Heart right ventricle (tissue), 16 donors: ENCODE results near the gene ATG13. TPM values are rescaled to one million over a fixed set of nuclear protein-coding genes. Genes with fewer than 3 reads are reported as not detected.

Experiments
- ATAC-seq, 8 donors: fragments of 200-7000 bp; cut with Tn5 transposase; one replicate each; pipeline ENCODE4 v1.9.1; 2020; ENCODE audit warnings: mild to moderate bottlenecking in 8 of 8, moderate library complexity in 8 of 8, moderate number of reproducible peaks in 1 of 8
- DNase-seq, 2 donors: peaks; one replicate each; pipeline ENCODE4 v3.0.0-alpha.2; 2020
- H3K27ac ChIP-seq, 10 donors: fragments of 200-600 bp; sonication (generic) in 2 of 10; one replicate each; pipeline versions ENCODE4 v1.5.0 to v1.8.0; 2020 to 2022; ENCODE audit warnings: mild to moderate bottlenecking in 3 of 10
- H3K27me3 ChIP-seq, 7 donors: fragments of 200-600 bp; one replicate each; pipeline ENCODE4 v1.8.0; 2021 to 2022; ENCODE audit warnings: mild to moderate bottlenecking in 2 of 7
- H3K36me3 ChIP-seq, 9 donors: fragments of 200-600 bp; sonication (generic) in 1 of 9; one replicate each; pipeline versions ENCODE4 v1.5.0 to v1.8.0; 2020 to 2022; ENCODE audit warnings: mild to moderate bottlenecking in 2 of 9
- H3K4me1 ChIP-seq, 9 donors: fragments of 200-600 bp; sonication (generic) in 1 of 9; one replicate each; pipeline versions ENCODE4 v1.5.0 to v1.8.0; 2020 to 2022; ENCODE audit warnings: mild to moderate bottlenecking in 4 of 9
- H3K4me3 ChIP-seq, 10 donors: fragments of 200-600 bp; sonication (generic) in 2 of 10; one replicate each; pipeline versions ENCODE4 v1.5.0 to v1.8.0; 2020 to 2022; ENCODE audit warnings: mild to moderate bottlenecking in 7 of 10, moderate library complexity in 2 of 10
- H3K9me3 ChIP-seq, 11 donors: fragments of 200-600 bp in 10 of 11; sonication (generic) in 2 of 11; one replicate each; pipeline versions ENCODE4 v1.5.0 to v1.8.0; 2013 to 2022; ENCODE audit warnings: mild to moderate bottlenecking in 2 of 11, control low read depth in 1 of 11, moderate library complexity in 1 of 11
- CTCF ChIP-seq, 9 donors: fragments of 200-600 bp; sonication (generic) in 2 of 9; IDR thresholded peaks; one replicate each; pipeline versions ENCODE4 v1.5.0 to v1.8.0; 2021 to 2022; ENCODE audit warnings: antibody characterized with exemption in 9 of 9, mild to moderate bottlenecking in 5 of 9, moderate library complexity in 1 of 9
- WGBS, 2 donors: extraction: QIAGEN DNeasy Blood & Tissue Kit; methylation state at CpG; one replicate each; pipeline ENCODE4 v1.1.7; 2013; ENCODE audit warnings: inconsistent platforms in 1 of 2; 5-methylcytosine and 5-hydroxymethylcytosine counted together
- intact Hi-C, 10 donors: fragments of 100-400 bp; cut with DNase I; formaldehyde crosslinking; loops; one replicate each; pipeline versions ENCODE4 v1.11.1 to v1.14.2; 2022
- polyA plus RNA-seq, 2 donors: library from polyadenylated mRNA; stranded (reverse); fragments of 200-250 nt; gene quantifications; one replicate each; pipeline ENCODE4 v1.2.3, GENCODE V29; 2013
- total RNA-seq, 10 donors: library from RNA; stranded (reverse); fragmentation: NEBNext Ultra II Directional in 3 of 10; extraction: Animal tissue kit (Norgen Biotek cat#: 25700) in 3 of 10; gene quantifications; one replicate each; pipeline versions ENCODE4 v1.2.1 to v1.2.4, GENCODE V29; 2021 to 2023
- donor health status: Arrhythmogenic right ventricular cardiomyopathy.
- donor health status: ischemic (EF 13 %, LVEDD 7.1; RV severe dilation, severe dysfunction).
- donor health status: healthy with polysubstance abuse.
- donor health status: DM: no; HTN: yes; CAD: no.
- donor health status: DM: no; HTN: no; CAD: no.
- donor health status: ischemic (EF 25% LVEDD 6.9; RV normal size, moderate dysfunction).
- donor health status: ischemic (EF 25% LVEDD 5.7; RV mildly dilated, moderate dysfunction).
- donor health status: healthy.
- donor health status: DM: yes; HTN: yes; CAD: no.
- donor health status: Ischemic cardiomyopathy.
- donor health status: ischemic (EF 35%, LVEDD 5.7; RV mildly dilated, moderate dysfunction).
- donor health status: nonischemic (EF 11% LVEDD 7.7; RV severe dilation, severe dysfunction).
- donor health status: DM: yes; HTN: yes; CAD: no.
- donor health status: PGD.
- donor health status: ischemic (EF 29% LVEDD 5.4; RV normal size, mild dysfunction).
- donor health status: nonischemic (EF 23%, LVEDD 6.1; RV moderate dilation, normal function).

Gene ATG13
- total and polyA plus RNA-seq, 12 donors, result 25.8 to 50.6 (median 40.8) TPM

GRCh38 chr11:46686886-46687795 lies 69.8 kb downstream of the ATG13 start:
- H3K4me1 ChIP-seq, result peaks cover 8 to 54% (median 37%) of the 10 kb centered on the region in 9 donors
- no peak for TF ChIP-seq CTCF (IDR thresholded peaks at IDR 0.05)
- H3K9me3 ChIP-seq, result no peaks in the 10 kb centered on the region
- H3K4me3 ChIP-seq, result no peak overlapping the region
- intact Hi-C loops, result no loop called here
- H3K27me3 ChIP-seq, result no peaks in the 10 kb centered on the region
- ATAC-seq (peak in 7 of 8 donors; percentile 8 to 68 (median 28)), DNase-seq (no peak)
- peaks cover 0 to 99% (median 27%) of the 10 kb centered on the region in 9 donors for H3K36me3 ChIP-seq
- peak overlapping the region; percentile 9 to 86 (median 74) for H3K27ac ChIP-seq
- WGBS, 2 donors, result 59 to 60% methylated on average over 15 of the region's 15 CpGs

GRCh38 chr11:46690702-46691101 lies 73.3 kb downstream of the ATG13 start:
- ATAC-seq (no peak), DNase-seq (no peak)
- Histone ChIP-seq H3K4me3 (no peak overlapping the region), H3K9me3 (no peaks in the 10 kb centered on the region), H3K36me3 (peaks cover 0 to 100% (median 50%) of the 10 kb centered on the region in 9 donors), H3K27ac (no peak overlapping the region), H3K27me3 (no peaks in the 10 kb centered on the region), H3K4me1 (peaks cover 8 to 55% (median 41%) of the 10 kb centered on the region in 9 donors)
- intact Hi-C loops, result loop anchor here in 1 of 10 donors (10.0 kb wide), 1 partner anchor 76 kb away; the partner anchor contains the start of genes ATG13 and HARBI1
- no peak for TF ChIP-seq CTCF (IDR thresholded peaks at IDR 0.05)
- WGBS, 2 donors, result 90 to 100% methylated on average over 1 of the region's 1 CpG

GRCh38 chr11:46692450-46692849 lies 75.1 kb downstream of the ATG13 start:
- intact Hi-C loops, result loop anchor here in 1 of 10 donors (10.0 kb wide), 1 partner anchor 78 kb away; the partner anchor contains the start of genes ATG13 and HARBI1
- 79 to 82% methylated on average over 4 of the region's 4 CpGs for WGBS, 2 donors
- Histone ChIP-seq H3K27me3 (no peaks in the 10 kb centered on the region), H3K9me3 (no peaks in the 10 kb centered on the region), H3K4me3 (no peak overlapping the region), H3K27ac (peak overlapping the region in 1 of 10 donors; percentile 9), H3K4me1 (peaks cover 24 to 55% (median 47%) of the 10 kb centered on the region in 9 donors), H3K36me3 (peaks cover 0 to 99% (median 38%) of the 10 kb centered on the region in 9 donors)
- no peak for TF ChIP-seq CTCF (IDR thresholded peaks at IDR 0.05)
- DNase-seq (no peak), ATAC-seq (no peak)

DNA sequence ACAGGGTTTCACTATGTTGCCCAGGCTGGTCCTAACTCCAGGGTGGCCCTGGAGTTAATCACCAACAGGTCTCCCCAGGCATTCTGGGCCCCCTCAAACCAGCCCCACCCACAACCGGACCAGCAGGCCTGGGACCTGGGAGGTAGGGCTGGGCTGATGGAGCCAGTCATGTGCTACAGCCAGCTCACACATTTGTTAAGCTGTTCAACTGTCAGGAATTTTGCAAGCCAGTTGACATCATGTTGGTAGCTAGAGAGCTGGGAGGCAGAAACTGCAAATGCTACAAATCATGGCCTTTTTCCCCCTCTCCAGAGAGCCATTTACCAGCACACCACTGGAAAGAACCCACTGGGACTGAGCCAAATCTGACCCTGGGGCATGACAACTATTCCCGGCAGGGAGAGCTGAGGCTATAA lies 76.3 kb downstream of the ATG13 start:
- no peak for TF ChIP-seq CTCF (IDR thresholded peaks at IDR 0.05)
- no peaks in the 10 kb centered on the region for H3K9me3 ChIP-seq
- H3K27ac ChIP-seq, result peak overlapping the region in 8 of 10 donors; percentile 24 to 96 (median 80)
- WGBS, 2 donors, result 40 to 48% methylated on average over 2 of the region's 2 CpGs
- H3K4me3 ChIP-seq, result no peak overlapping the region
- DNase-seq (no peak), ATAC-seq (peak in 4 of 8 donors; percentile 13 to 19 (median 18))
- intact Hi-C loops, result loop anchor here in 1 of 10 donors (10.0 kb wide), 1 partner anchor 79 kb away; the partner anchor contains the start of genes ATG13 and HARBI1
- H3K4me1 ChIP-seq, result peaks cover 25 to 56% (median 50%) of the 10 kb centered on the region in 9 donors
- H3K36me3 ChIP-seq, result peaks cover 0 to 93% (median 32%) of the 10 kb centered on the region in 9 donors
- H3K27me3 ChIP-seq, result no peaks in the 10 kb centered on the region
